ENCODE data around the gene SGK1. TPM values are rescaled to one million over a fixed set of nuclear protein-coding genes. Genes with fewer than 3 reads are reported as not detected.
"Not testable (repeated sequence)": the region's sequence is repeated elsewhere in the genome, so short reads cannot be mapped to it uniquely, and the experiment has no call there.

The SGK1 gene
- total RNA-seq, 1 donor from 2014 or later, result 15.8 TPM

GRCh38 chr6:134307870-134308269 lies 10.0 kb downstream of the SGK1 start:
- Histone ChIP-seq H3K4me1 (no peaks in the 10 kb centered on the region), H4K20me1 (ENCODE audit: low read depth) (no peaks in the 10 kb centered on the region), H3K9me3 (ENCODE audit: low read depth) (no peaks in the 10 kb centered on the region), H3K9ac (no peak overlapping the region), H3K79me2 (ENCODE audit: low read depth) (no peaks in the 10 kb centered on the region), H3F3A (ENCODE audit: low read depth) (no peaks in the 10 kb centered on the region), H2AFZ (replicated peaks) (no peak overlapping the region), H3K36me3 (no peaks in the 10 kb centered on the region), H3K27ac (no peak overlapping the region), H3K27me3 (no peaks in the 10 kb centered on the region), H3K4me3 (no peak overlapping the region), H3K4me2 (no peak overlapping the region)
- Mint-ChIP-seq H3K4me1 (no peaks in the 10 kb centered on the region), H3K27ac (no peak overlapping the region), H3K27me3 (ENCODE audit: insufficient read depth, low read depth) (peaks cover 5% of the 10 kb centered on the region), H3K4me3 (no peak overlapping the region), H3K36me3 (no peaks in the 10 kb centered on the region), H3K9me3 (no peaks in the 10 kb centered on the region)
- DNase-seq (ENCODE audit: low spot score), result no peak
- no peak for TF ChIP-seq CTCF (IDR thresholded peaks at IDR 0.05)
- TF ChIP-seq EZH2 (IDR thresholded peaks at IDR 0.05), result no peak
- TF ChIP-seq EZH2phosphoT487 (IDR thresholded peaks at IDR 0.05), result no peak

- Histone ChIP-seq H3K79me2 (ENCODE audit: low read depth) (no peaks in the 10 kb centered on the region), H3K27ac (no peak overlapping the region), H2AFZ (replicated peaks) (no peak overlapping the region), H3K9ac (no peak overlapping the region), H3K36me3 (no peaks in the 10 kb centered on the region), H3K4me3 (no peak overlapping the region), H3K4me2 (no peak overlapping the region), H3F3A (ENCODE audit: low read depth) (no peaks in the 10 kb centered on the region), H3K27me3 (no peaks in the 10 kb centered on the region), H3K4me1 (no peaks in the 10 kb centered on the region), H3K9me3 (ENCODE audit: low read depth) (no peaks in the 10 kb centered on the region), H4K20me1 (ENCODE audit: low read depth) (no peaks in the 10 kb centered on the region)
- Mint-ChIP-seq H3K4me3 (no peak overlapping the region), H3K9me3 (no peaks in the 10 kb centered on the region), H3K36me3 (no peaks in the 10 kb centered on the region), H3K27ac (no peak overlapping the region), H3K27me3 (ENCODE audit: insufficient read depth, low read depth) (peaks cover 5% of the 10 kb centered on the region), H3K4me1 (no peaks in the 10 kb centered on the region)
- no peak for TF ChIP-seq EZH2phosphoT487 (IDR thresholded peaks at IDR 0.05)
- TF ChIP-seq CTCF (IDR thresholded peaks at IDR 0.05), result no peak
- TF ChIP-seq EZH2 (IDR thresholded peaks at IDR 0.05), result no peak
- no peak for DNase-seq (ENCODE audit: low spot score)
Measured at GRCh38 chr6:134307075-134307474, 10.8 kb downstream of the SGK1 start.

- not testable (repeated sequence) for H3K4me2 ChIP-seq; H3K4me3 Mint-ChIP-seq; H3K27ac ChIP-seq; H3K27ac Mint-ChIP-seq; H3K9me3 Mint-ChIP-seq; H3K4me1 ChIP-seq; H3K27me3 Mint-ChIP-seq (ENCODE audit: insufficient read depth, low read depth); H3F3A ChIP-seq (ENCODE audit: low read depth); H3K79me2 ChIP-seq (ENCODE audit: low read depth); H3K4me1 Mint-ChIP-seq; H3K4me3 ChIP-seq; DNase-seq (ENCODE audit: low spot score); H2AFZ ChIP-seq (replicated peaks); H4K20me1 ChIP-seq (ENCODE audit: low read depth); H3K9me3 ChIP-seq (ENCODE audit: low read depth); H3K9ac ChIP-seq; H3K27me3 ChIP-seq; H3K36me3 ChIP-seq; H3K36me3 Mint-ChIP-seq
Measured at GRCh38 chr6:134304381-134304780, 13.5 kb downstream of the SGK1 start.

- Histone ChIP-seq H3K4me2 (no peak overlapping the region), H3K36me3 (no peaks in the 10 kb centered on the region), H3K4me3 (no peak overlapping the region), H3K27ac (no peak overlapping the region), H3F3A (ENCODE audit: low read depth) (no peaks in the 10 kb centered on the region), H2AFZ (replicated peaks) (no peak overlapping the region), H3K79me2 (ENCODE audit: low read depth) (no peaks in the 10 kb centered on the region), H3K9ac (no peak overlapping the region), H3K9me3 (ENCODE audit: low read depth) (no peaks in the 10 kb centered on the region), H3K27me3 (no peaks in the 10 kb centered on the region), H4K20me1 (ENCODE audit: low read depth) (no peaks in the 10 kb centered on the region), H3K4me1 (no peaks in the 10 kb centered on the region)
- H3K36me3 Mint-ChIP-seq, result no peaks in the 10 kb centered on the region
- TF ChIP-seq CTCF (IDR thresholded peaks at IDR 0.05), result no peak
- no peak for TF ChIP-seq EZH2 (IDR thresholded peaks at IDR 0.05)
- TF ChIP-seq EZH2phosphoT487 (IDR thresholded peaks at IDR 0.05), result no peak
- no peak for DNase-seq (ENCODE audit: low spot score)
- no peaks in the 10 kb centered on the region for H3K9me3 Mint-ChIP-seq
- H3K27me3 Mint-ChIP-seq (ENCODE audit: insufficient read depth, low read depth), result peaks cover 4% of the 10 kb centered on the region
- no peak overlapping the region for H3K27ac Mint-ChIP-seq
- H3K4me3 Mint-ChIP-seq, result no peak overlapping the region
- no peaks in the 10 kb centered on the region for H3K4me1 Mint-ChIP-seq
Measured at GRCh38 chr6:134303891-134304290, 14.0 kb downstream of the SGK1 start.
